ENCODE results near the gene P2RX7.
A peak's percentile ranks its signal among the peaks of the same experiment; 100 is the strongest.

The P2RX7 gene

DNA sequence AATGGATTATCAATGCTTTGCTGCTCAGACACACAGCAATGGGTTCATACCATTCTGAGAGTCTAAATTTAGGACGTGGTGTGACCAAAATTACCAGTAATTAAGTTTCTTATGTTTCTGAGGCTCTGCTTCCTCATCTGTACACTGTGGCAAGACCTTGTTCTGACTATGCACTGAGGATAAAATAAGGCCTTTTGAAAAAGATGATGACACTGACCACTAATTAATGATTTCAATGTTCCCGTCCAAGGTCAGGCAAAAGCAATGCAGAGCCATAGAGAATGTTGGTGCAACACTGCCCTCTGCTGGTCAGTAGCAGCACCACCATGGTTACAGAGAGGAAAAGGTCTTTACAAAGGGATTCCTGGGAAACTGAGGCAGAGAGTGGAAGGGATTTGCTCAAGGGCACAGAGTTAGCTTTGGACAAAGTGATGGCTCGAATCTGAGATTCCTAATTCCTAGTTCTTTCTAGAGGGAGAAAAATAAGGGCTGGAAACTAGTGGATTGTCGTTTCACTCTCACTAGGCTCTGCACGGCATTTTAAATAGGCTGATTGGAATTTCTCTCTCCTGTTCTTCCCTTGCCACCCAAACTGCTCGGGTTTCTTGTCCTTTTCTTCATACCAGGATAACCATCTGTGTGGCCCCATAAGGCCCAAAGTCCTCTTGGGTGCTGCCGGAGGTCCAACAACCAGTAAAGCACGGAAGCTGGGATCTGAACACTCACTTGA is 22.3 kb upstream of the P2RX7 start:
- peak; percentile 44 for DNase-seq (ENCODE audit: low read depth, low spot score)

DNA sequence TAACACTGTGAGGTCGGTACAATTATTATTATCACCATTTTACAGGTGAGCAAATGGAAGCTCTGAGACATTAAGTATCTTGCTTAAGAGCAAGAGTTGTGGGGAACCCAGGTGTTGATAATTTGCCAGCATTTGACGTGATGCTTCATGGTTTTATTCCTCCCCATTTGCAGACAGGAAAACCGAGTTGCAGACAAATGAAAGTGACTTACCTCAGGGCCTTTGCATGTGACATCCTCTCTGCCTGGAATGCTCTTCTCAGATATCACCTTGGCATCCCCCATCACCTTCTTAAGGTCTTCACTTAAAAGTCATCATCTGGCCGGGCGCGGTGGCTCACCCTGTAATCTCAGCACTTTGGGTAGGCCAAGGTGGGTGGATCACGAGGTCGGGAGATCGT is 21.0 kb upstream of the P2RX7 start:
- DNase-seq (ENCODE audit: low read depth, low spot score): no peak

- DNase-seq (ENCODE audit: low read depth, low spot score): no peak
These were observed 20.2 kb upstream of the P2RX7 start for GRCh38 chr12:121112496-121112895.

- no peak for DNase-seq (ENCODE audit: low read depth, low spot score)
These were observed 19.6 kb upstream of the P2RX7 start for GRCh38 chr12:121113057-121113456.

- DNase-seq (ENCODE audit: low read depth, low spot score): no peak
These were observed 18.5 kb upstream of the P2RX7 start for GRCh38 chr12:121114019-121114639.

DNA sequence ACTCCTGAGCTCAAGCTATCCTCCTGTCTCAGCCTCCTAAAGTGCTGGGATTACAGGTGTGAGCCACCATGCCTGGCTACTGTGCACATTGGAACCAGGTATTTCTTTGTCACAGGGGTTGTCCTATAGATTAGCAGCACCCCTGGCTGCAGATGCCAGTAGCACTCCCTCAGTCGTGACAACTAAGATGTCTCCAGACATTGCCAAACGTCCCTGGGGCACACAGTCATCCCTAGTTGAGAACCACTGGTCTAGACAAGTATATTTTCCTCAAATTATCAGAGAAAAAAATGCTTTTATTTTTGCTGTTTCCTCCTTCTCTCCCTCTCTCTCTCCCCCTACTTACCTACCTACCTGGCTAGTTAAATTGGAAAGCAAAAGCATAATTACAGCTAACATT is 17.9 kb upstream of the P2RX7 start:
- DNase-seq (ENCODE audit: low read depth, low spot score): no peak

GRCh38 chr12:121115530-121115929 is 17.1 kb upstream of the P2RX7 start:
- no peak for DNase-seq (ENCODE audit: low read depth, low spot score)

- DNase-seq (ENCODE audit: low read depth, low spot score): no peak
These were observed 16.1 kb upstream of the P2RX7 start for GRCh38 chr12:121116318-121117225.

- DNase-seq (ENCODE audit: low read depth, low spot score): no peak
These were observed 15.4 kb upstream of the P2RX7 start for GRCh38 chr12:121117226-121117777.

DNA sequence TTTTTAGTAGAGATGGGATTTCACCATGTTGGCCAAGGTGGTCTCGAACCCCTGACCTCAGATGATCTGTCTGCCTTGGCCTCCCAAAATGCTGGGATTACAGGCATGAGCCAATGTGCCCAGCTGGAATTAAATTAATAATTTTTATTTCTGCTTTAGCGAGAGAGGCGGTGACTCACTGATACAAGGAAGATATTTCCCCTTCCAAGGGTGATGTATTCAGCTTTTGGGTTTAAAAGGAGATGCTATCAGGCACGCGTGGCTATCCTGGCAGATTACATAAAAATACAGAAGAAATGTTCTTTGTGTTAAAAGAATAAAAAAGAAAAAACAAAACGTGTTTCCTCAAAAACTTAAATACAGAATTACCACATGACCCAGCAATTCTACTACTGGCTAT is 12.4 kb upstream of the P2RX7 start:
- no peak for DNase-seq (ENCODE audit: low read depth, low spot score)

DNA sequence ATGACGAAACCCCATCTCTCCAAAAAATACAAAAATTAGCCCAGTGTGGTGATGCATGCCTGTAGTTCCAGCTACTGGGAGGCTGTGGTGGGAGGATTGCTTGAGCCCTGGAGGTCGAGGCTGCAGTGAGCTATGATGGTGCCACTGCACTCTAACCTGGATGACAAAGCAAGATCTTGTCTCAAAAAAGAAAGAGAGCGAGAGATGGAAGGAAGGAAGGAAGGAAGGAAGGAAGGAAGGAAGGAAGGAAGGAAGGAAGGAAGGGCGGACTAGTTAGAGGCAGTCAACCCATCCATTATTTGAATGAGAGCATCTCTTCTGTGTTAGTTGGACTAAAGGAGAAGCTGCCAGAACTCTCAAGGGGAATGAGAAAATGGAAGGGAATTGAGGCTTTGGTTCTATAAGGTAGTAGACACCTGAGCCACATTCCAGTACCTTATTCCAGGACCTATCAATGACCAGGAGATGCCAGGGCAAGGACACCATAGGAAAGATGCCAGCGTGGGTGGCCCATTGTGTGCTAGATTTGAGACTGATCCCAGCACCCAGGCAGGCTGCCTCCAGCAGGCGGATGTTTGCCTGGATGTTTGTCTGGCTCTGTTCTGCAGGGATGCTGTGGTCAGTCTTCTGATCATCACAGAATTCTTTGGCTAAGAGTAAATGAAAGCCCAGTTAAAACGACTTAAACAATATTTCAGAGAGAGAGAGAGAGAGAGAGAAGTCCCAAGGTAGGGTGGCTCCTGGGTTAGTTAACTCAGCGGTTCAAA is 11.5 kb upstream of the P2RX7 start:
- DNase-seq (ENCODE audit: low read depth, low spot score): no peak

DNA sequence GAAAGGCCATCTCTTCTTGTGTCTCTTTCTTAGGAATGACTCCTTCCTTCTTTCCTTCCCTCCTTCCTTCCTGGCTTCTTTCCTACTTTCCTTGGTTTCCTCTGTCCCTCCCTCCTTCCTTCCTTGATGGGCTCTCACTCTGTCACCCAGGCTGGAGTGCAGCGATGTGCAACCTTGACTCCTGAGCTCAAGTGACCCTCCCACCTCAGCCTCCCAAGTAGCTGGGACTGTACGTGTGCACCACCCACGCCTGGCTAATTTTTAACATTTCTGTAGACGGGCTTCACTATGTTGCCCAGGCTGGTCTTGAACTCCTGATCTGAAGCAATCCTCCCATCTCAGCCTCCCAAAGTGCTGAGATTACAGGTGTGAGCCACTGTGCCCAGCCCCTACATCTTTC is 10.9 kb upstream of the P2RX7 start:
- DNase-seq (ENCODE audit: low read depth, low spot score): no peak

DNA sequence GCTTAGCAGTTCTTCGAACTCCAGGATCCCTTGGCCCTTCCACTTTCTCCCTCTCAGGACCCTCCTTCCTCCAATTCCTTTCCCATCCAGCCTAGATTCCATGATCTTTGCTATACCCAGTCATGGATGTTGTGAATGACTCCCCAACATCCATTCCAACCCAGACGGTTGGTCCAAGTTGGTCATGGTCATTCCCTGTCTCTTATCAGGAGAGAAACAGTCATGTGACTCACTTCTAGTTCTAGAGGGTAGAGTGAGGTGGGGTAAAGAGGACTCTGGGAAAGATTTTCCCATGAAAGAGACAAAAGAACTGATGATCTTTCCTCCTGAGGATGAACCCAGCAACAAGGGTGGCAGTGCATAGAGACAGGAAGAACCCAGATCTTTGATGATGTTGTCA is 9.2 kb upstream of the P2RX7 start:
- no peak for DNase-seq (ENCODE audit: low read depth, low spot score)

DNA sequence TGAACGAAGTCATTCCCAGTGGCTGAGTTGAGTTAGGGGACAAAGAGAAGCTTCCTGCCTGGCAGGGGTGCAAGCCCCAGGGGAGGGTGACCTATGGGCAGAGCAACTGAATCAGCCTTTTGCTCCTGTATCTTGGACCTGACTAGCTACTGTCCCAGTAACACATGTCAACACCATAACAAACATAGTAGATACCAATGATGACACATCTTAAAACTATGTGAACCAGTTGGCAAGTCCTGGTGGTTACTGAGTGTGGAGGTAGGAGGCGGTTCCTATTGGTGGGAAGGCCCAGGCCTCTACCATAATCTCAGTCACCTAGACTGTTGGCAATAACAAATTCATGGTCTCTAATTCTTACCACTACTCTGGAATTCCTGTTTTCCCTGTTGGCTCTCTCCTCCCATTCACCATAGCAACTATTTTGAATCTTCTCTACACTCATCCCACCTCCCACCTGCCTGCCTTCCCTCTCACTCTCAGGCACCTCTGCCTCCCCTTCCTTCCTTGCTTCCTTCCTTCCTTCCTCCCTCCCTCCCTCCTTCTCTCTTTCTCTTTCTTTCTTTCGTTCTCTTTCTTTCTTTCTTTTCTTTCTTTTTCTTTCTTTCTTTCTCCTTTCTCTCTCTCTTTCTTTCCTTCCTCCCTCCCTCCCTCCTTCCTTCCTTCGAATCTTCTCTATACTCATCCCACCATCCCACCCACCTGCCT is 8.1 kb upstream of the P2RX7 start:
- DNase-seq (ENCODE audit: low read depth, low spot score): no peak

GRCh38 chr12:121127501-121127900 is 5.2 kb upstream of the P2RX7 start:
- DNase-seq (ENCODE audit: low read depth, low spot score): no peak

DNA sequence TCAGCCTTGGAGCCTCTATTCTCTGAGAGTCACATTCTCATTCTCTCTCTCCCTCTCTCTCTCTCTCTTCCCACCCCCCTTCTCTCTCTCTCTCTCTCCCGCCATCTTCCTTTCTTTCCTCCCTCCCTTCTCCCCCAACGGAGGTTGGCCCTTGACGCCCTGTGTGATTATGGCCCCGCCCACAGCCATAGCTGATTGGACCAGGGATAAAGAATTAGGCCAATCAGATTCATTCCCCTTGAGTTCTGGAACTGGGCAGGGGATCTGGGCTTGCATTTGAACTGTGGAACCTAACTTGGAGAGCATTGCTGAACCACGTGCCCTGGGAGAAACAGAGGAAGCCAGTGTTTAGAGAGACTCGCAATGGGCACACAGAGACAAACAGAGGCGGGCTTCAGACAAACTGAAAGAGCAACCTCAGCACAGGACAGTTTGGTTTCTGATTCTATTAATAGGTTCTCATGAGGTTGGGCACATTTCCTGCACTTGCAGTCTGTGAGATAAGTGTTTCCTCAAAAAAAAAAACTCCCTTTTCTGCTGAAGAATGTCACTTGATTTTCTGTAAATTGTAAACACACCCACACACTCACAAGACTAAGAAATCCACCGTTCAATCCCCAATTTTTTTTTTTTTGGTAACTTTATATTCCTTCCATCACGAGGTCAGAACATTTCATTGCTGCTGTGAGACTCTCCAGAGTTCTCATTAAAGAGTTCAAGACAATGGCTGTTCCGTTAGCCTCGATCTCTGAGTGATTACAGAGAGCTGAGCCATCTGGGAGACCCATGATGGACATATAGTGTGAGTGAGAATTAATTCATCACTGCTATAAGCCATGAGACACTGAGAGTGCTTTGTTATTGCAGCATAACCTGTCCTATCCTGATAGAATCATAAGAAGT is 3.5 kb upstream of the P2RX7 start:
- peak; percentile 74 for DNase-seq (ENCODE audit: low read depth, low spot score)

DNA sequence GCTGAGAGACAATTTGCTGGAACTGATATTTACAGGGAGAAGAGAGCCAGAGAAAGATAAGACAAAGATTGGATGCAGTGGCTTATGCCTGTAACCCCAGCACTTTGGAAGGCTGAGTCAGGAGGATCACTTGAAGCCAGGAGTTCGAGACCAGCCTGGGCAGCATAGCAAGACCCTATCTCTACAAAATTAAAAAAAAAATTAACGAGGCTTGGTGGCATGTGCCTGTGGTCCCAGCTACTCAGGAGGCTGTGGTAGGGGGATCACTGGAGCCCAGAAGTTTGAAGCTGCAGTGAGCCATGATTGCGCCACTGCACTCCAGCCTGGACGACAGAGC is 2.9 kb upstream of the P2RX7 start:
- DNase-seq (ENCODE audit: low read depth, low spot score): no peak

- DNase-seq (ENCODE audit: low read depth, low spot score): no peak
These were observed 1.8 kb upstream of the P2RX7 start for GRCh38 chr12:121130866-121131373.

- no peak for DNase-seq (ENCODE audit: low read depth, low spot score)
These were observed 735 bp upstream of the P2RX7 start for GRCh38 chr12:121131941-121132341.

GRCh38 chr12:121133838-121134237 is 1.2 kb downstream of the P2RX7 start:
- no peak for DNase-seq (ENCODE audit: low read depth, low spot score)

All from activated CD4-positive, CD25-positive, alpha-beta regulatory T cell treated with anti-CD3 and anti-CD28 coated beads, Interleukin-2, amount 50 U/mL, for 16 hours (primary cell).